ENCODE data around the gene PCSK1. TPM values are rescaled to one million over a fixed set of nuclear protein-coding genes. Genes with fewer than 3 reads are reported as not detected.
"Not testable (repeated sequence)": the region's sequence is repeated elsewhere in the genome, so short reads cannot be mapped to it uniquely, and the experiment has no call there.

Gene PCSK1
- total RNA-seq, 1 experiment from 2014 or later, result 0.41 TPM

DNA sequence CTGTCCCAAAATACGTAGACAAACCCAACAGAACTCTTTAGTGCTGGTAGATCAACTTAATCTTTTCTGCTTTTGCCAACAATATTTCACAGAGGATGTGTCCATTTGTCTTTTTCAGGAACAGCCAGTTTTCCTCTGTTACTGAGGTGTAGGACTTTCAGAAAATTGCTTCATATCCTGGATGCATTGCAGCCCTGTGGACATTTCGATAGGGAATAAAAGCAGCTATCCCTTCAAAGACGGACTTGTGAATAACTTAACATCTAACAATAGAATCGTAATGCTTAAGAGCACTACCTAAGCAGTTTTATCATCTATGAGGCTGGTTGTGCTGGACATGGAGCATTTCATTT is 59.7 kb downstream of the PCSK1 start:
- intact Hi-C loops (cut with micrococcal nuclease; ENCODE audit: unreplicated experiment), result no loop called here
- no peak for DNase-seq
- no peaks in the 10 kb centered on the region for H3K36me3 ChIP-seq (ENCODE audit: control insufficient read depth, insufficient read depth, low read length)
- ChIA-PET POLR2A (no interaction called here), CTCF (no interaction called here)
- no peak overlapping the region for H3K27ac Mint-ChIP-seq (ENCODE audit: unreplicated experiment)
- no peaks in the 10 kb centered on the region for H3K36me3 Mint-ChIP-seq (ENCODE audit: insufficient read depth, unreplicated experiment)
- peaks cover 5% of the 10 kb centered on the region for H3K27me3 Mint-ChIP-seq (ENCODE audit: insufficient read depth, unreplicated experiment)
- no TSS peak for BruUV-seq (replicated peaks)
- TF ChIP-seq, protein P1, sequence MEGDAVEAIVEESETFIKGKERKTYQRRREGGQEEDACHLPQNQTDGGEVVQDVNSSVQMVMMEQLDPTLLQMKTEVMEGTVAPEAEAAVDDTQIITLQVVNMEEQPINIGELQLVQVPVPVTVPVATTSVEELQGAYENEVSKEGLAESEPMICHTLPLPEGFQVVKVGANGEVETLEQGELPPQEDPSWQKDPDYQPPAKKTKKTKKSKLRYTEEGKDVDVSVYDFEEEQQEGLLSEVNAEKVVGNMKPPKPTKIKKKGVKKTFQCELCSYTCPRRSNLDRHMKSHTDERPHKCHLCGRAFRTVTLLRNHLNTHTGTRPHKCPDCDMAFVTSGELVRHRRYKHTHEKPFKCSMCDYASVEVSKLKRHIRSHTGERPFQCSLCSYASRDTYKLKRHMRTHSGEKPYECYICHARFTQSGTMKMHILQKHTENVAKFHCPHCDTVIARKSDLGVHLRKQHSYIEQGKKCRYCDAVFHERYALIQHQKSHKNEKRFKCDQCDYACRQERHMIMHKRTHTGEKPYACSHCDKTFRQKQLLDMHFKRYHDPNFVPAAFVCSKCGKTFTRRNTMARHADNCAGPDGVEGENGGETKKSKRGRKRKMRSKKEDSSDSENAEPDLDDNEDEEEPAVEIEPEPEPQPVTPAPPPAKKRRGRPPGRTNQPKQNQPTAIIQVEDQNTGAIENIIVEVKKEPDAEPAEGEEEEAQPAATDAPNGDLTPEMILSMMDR (IDR thresholded peaks at IDR 0.05; ENCODE audit: insufficient read depth in 1 of 2, low read depth in 1 of 2, low read length in 1 of 2, severe bottlenecking in 1 of 2, unreplicated experiment in 1 of 2), result no peak
- H3K9me3 Mint-ChIP-seq (ENCODE audit: unreplicated experiment), result no peaks in the 10 kb centered on the region
- H3K4me1 ChIP-seq, result no peaks in the 10 kb centered on the region
- H3K9me3 ChIP-seq, result no peaks in the 10 kb centered on the region
- H3K4me3 Mint-ChIP-seq (ENCODE audit: unreplicated experiment), result no peak overlapping the region
- H3K4me1 Mint-ChIP-seq (ENCODE audit: low read depth, unreplicated experiment), result no peaks in the 10 kb centered on the region
- no peaks in the 10 kb centered on the region; the same call in 1 of the 2 replicates for H3K27me3 ChIP-seq (replicated peaks; ENCODE audit: control insufficient read depth, insufficient read depth, low read length)
- no peak overlapping the region for H3K4me3 ChIP-seq (ENCODE audit: low read depth, low read length)

- Mint-ChIP-seq H3K27ac (ENCODE audit: unreplicated experiment) (no peak overlapping the region), H3K4me3 (ENCODE audit: unreplicated experiment) (no peak overlapping the region), H3K27me3 (ENCODE audit: insufficient read depth, unreplicated experiment) (peaks cover 4% of the 10 kb centered on the region), H3K4me1 (ENCODE audit: low read depth, unreplicated experiment) (no peaks in the 10 kb centered on the region), H3K9me3 (ENCODE audit: unreplicated experiment) (no peaks in the 10 kb centered on the region), H3K36me3 (ENCODE audit: insufficient read depth, unreplicated experiment) (no peaks in the 10 kb centered on the region)
- POLR2A ChIA-PET, result no interaction called here
- CTCF ChIA-PET, result no interaction called here
- no peak for DNase-seq
- Histone ChIP-seq H3K36me3 (ENCODE audit: control insufficient read depth, insufficient read depth, low read length) (no peaks in the 10 kb centered on the region), H3K4me1 (no peaks in the 10 kb centered on the region), H3K9me3 (no peaks in the 10 kb centered on the region), H3K4me3 (ENCODE audit: low read depth, low read length) (no peak overlapping the region), H3K27me3 (replicated peaks; ENCODE audit: control insufficient read depth, insufficient read depth, low read length) (no peaks in the 10 kb centered on the region; the same call in 1 of the 2 replicates)
- no TSS peak for BruUV-seq (replicated peaks)
- intact Hi-C loops (cut with micrococcal nuclease; ENCODE audit: unreplicated experiment), result no loop called here
- TF ChIP-seq, protein P1 (IDR thresholded peaks at IDR 0.05; ENCODE audit: insufficient read depth in 1 of 2, low read depth in 1 of 2, low read length in 1 of 2, severe bottlenecking in 1 of 2, unreplicated experiment in 1 of 2), result no peak
Observed at GRCh38 chr5:96372726-96373380, 60.2 kb downstream of the PCSK1 start.

DNA sequence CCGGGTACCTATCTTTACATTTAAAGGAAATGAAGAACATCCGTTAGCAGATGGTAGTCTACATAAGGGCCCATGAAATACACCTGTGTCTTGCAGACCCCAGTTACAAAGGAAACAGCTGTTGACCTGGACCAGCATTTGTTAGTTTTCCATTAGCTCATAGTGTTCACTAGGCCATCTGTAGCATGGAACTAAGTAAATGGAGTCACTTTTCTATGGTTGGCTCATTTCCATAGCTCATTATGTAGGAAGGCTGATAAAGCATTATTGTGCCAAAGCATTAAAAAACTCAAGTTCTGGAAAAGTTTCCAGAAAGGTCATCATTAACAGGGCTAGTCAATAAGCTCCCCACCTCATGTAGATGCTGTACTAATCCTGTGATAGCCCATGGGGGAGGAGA is 62.1 kb downstream of the PCSK1 start:
- TF ChIP-seq, protein P1 (IDR thresholded peaks at IDR 0.05; ENCODE audit: insufficient read depth in 1 of 2, low read depth in 1 of 2, low read length in 1 of 2, severe bottlenecking in 1 of 2, unreplicated experiment in 1 of 2), result no peak

DNA sequence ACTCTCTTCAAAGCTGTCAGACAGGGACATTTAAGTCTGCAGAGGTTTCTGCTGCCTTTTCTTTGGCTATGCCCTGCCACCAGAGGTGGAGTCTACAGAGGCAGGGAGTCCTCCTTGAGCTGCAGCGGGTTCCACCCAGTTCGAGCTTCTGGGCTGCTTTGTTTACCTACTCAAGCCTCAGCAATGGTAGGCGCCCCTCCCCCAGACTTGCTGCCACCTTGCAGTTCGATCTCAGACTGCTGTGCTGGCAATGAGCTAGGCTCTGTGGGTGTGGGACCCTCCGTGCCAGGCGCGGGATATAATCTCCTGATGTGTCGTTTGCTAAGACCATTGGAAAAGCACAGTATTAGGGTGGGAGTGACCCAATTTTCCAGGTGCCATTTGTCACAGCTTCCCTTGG is 65.7 kb downstream of the PCSK1 start:
- DNase-seq; BruUV-seq (replicated peaks); H3K27ac Mint-ChIP-seq (ENCODE audit: unreplicated experiment); intact Hi-C loops (cut with micrococcal nuclease; ENCODE audit: unreplicated experiment); H3K36me3 ChIP-seq (ENCODE audit: control insufficient read depth, insufficient read depth, low read length); H3K4me3 ChIP-seq (ENCODE audit: low read depth, low read length); H3K4me1 ChIP-seq; H3K4me3 Mint-ChIP-seq (ENCODE audit: unreplicated experiment); CTCF ChIA-PET; H3K9me3 Mint-ChIP-seq (ENCODE audit: unreplicated experiment); H3K4me1 Mint-ChIP-seq (ENCODE audit: low read depth, unreplicated experiment); POLR2A ChIA-PET; H3K27me3 Mint-ChIP-seq (ENCODE audit: insufficient read depth, unreplicated experiment); H3K27me3 ChIP-seq (replicated peaks; ENCODE audit: control insufficient read depth, insufficient read depth, low read length); H3K36me3 Mint-ChIP-seq (ENCODE audit: insufficient read depth, unreplicated experiment); H3K9me3 ChIP-seq: not testable (repeated sequence)

More for the DNA sequence above, 62.1 kb downstream of the PCSK1 start:
- Histone ChIP-seq H3K36me3 (ENCODE audit: control insufficient read depth, insufficient read depth, low read length) (no peaks in the 10 kb centered on the region), H3K9me3 (no peaks in the 10 kb centered on the region), H3K27me3 (replicated peaks; ENCODE audit: control insufficient read depth, insufficient read depth, low read length) (no peaks in the 10 kb centered on the region; the same call in 1 of the 2 replicates), H3K4me3 (ENCODE audit: low read depth, low read length) (no peak overlapping the region), H3K4me1 (no peaks in the 10 kb centered on the region)
- H3K36me3 Mint-ChIP-seq (ENCODE audit: insufficient read depth, unreplicated experiment), result no peaks in the 10 kb centered on the region
- H3K4me1 Mint-ChIP-seq (ENCODE audit: low read depth, unreplicated experiment), result no peaks in the 10 kb centered on the region
- DNase-seq, result no peak
- H3K27me3 Mint-ChIP-seq (ENCODE audit: insufficient read depth, unreplicated experiment), result peaks cover 3% of the 10 kb centered on the region
- CTCF ChIA-PET, result no interaction called here
- H3K4me3 Mint-ChIP-seq (ENCODE audit: unreplicated experiment), result no peak overlapping the region
- BruUV-seq (replicated peaks), result no TSS peak
- intact Hi-C loops (cut with micrococcal nuclease; ENCODE audit: unreplicated experiment), result no loop called here
- POLR2A ChIA-PET, result no interaction called here
- no peak overlapping the region for H3K27ac Mint-ChIP-seq (ENCODE audit: unreplicated experiment)
- no peaks in the 10 kb centered on the region for H3K9me3 Mint-ChIP-seq (ENCODE audit: unreplicated experiment)
